Gastrocnemius medialis (tissue), 4 donors: Measurements from ENCODE around the gene GATA2. TPM values are rescaled to one million over a fixed set of nuclear protein-coding genes. Genes with fewer than 3 reads are reported as not detected.

Experiments used
- ATAC-seq, 2 donors: fragments of 150-250 bp; one replicate each; pipeline ENCODE4 v1.9.1; 2016
- DNase-seq, 2 donors: peaks; one replicate each; pipeline ENCODE4 v3.0.0-alpha.2; 2019
- H3K27ac ChIP-seq, 4 donors: fragments of 200-600 bp; sonication (generic); 1 replicate in 1 of 4; 2 replicates in 3 of 4; pipeline ENCODE4 v1.5.1; 2016 to 2018; ENCODE audit warnings: mild to moderate bottlenecking in 2 of 4, moderate library complexity in 1 of 4
- H3K27me3 ChIP-seq, 3 donors: fragments of 200-600 bp; sonication (generic) in 2 of 3; 1 replicate in 1 of 3; 2 replicates in 2 of 3; pipeline versions ENCODE4 v1.5.1 to v1.6.0; 2016 to 2019; ENCODE audit warnings: mild to moderate bottlenecking in 1 of 3, moderate library complexity in 1 of 3
- H3K36me3 ChIP-seq, 2 donors: fragments of 200-600 bp; sonication (generic) in 1 of 2; one replicate each; pipeline ENCODE4 v1.5.1; 2017 to 2018
- H3K4me1 ChIP-seq, 2 donors: fragments of 200-600 bp; sonication (generic) in 1 of 2; one replicate each; pipeline ENCODE4 v1.5.1; 2016 to 2017; ENCODE audit warnings: mild to moderate bottlenecking in 2 of 2
- H3K4me3 ChIP-seq, 4 donors: fragments of 200-600 bp; sonication (generic) in 3 of 4; 1 replicate in 1 of 4; 2 replicates in 3 of 4; pipeline ENCODE4 v1.5.1; 2016 to 2019; ENCODE audit warnings: mild to moderate bottlenecking in 2 of 4
- H3K9me3 ChIP-seq, 3 donors: fragments of 200-600 bp; sonication (generic) in 2 of 3; 1 replicate in 1 of 3; 2 replicates in 2 of 3; pipeline ENCODE4 v1.5.1; 2016 to 2019
- CTCF ChIP-seq, 5 experiments: fragments of 450-650 bp in 3 of 5; fragments of 200-600 bp in 2 of 5; sonication (generic) in 2 of 5; IDR thresholded peaks in 4 of 5; conservative IDR thresholded peaks in 1 of 5; 1 replicate in 4 of 5; 2 replicates in 1 of 5; pipeline ENCODE4 v1.5.1; 2016 to 2019; ENCODE audit warnings: antibody characterized with exemption in 5 of 5, mild to moderate bottlenecking in 3 of 5, moderate library complexity in 3 of 5
- POLR2A ChIP-seq, 2 donors: fragments of 450-650 bp; IDR thresholded peaks; one replicate each; pipeline ENCODE4 v1.6.1; 2017; ENCODE audit warnings: antibody characterized with exemption in 2 of 2, mild to moderate bottlenecking in 2 of 2, moderate library complexity in 2 of 2
- in situ Hi-C, 4 donors: fragments of 200-750 bp; cut with MboI; loops; one replicate each; pipeline versions ENCODE4 v1.15.0 to v1.8.0; 2017; ENCODE audit warnings: low sequenced_read_pairs in 4 of 4
- intact Hi-C: fragments of 100-400 bp; cut with DNase I; formaldehyde crosslinking; loops from one replicate; pipeline ENCODE4 v1.15.1; 2023; ENCODE audit warnings: low total_unique reads
- total RNA-seq, 4 donors: library from RNA; depleted of rRNA; stranded (reverse); fragments of >200 nt; gene quantifications; one replicate each; pipeline versions ENCODE4 v1.1.0 to v1.2.3, GENCODE V29; 2016

GATA2 gene
- total RNA-seq, 4 donors from 2014 or later: 9.0 to 14.4 (median 12.7) TPM

- no peaks in the 10 kb centered on the region for H3K36me3 ChIP-seq
- no peaks in the 10 kb centered on the region for H3K4me1 ChIP-seq
- H3K27me3 ChIP-seq: peaks cover 0 to 7% (median 0%) of the 10 kb centered on the region in 3 donors
- no peaks in the 10 kb centered on the region for H3K9me3 ChIP-seq
- no peak overlapping the region for H3K4me3 ChIP-seq
- H3K27ac ChIP-seq: no peak overlapping the region
- no peak for DNase-seq
- intact Hi-C loops (no loop called here), in situ Hi-C loops (no loop called here)
- TF ChIP-seq CTCF (IDR thresholded peaks at IDR 0.05 in 4 of 5, conservative IDR thresholded peaks at IDR 0.05 in 1 of 5) (no peak), POLR2A (IDR thresholded peaks at IDR 0.05) (no peak)
- no peak for ATAC-seq
Measured at GRCh38 chr3:128452678-128453275, 40.2 kb downstream of the GATA2 start.

DNA sequence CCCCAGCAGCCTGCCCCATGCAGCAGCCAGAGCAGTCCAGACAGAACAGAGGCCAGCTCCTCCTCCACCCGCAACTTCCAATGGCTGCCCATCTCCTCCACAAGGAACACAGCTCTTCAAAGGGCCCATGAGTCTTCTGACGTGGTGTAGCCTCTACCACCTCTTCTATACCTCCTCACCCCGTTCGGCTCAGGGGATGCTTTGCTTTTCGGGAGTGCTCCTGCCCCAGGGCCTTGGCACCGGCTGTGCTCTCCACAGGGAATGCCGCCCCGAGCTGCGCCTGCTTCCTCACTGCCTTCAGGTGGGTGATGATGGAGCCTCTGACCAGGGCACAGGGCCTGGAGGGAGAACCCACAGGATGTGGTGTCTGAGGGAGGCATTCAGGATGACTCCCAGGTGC is 40.9 kb downstream of the GATA2 start:
- peaks cover 0 to 7% (median 0%) of the 10 kb centered on the region in 3 donors for H3K27me3 ChIP-seq
- no peak for DNase-seq

DNA sequence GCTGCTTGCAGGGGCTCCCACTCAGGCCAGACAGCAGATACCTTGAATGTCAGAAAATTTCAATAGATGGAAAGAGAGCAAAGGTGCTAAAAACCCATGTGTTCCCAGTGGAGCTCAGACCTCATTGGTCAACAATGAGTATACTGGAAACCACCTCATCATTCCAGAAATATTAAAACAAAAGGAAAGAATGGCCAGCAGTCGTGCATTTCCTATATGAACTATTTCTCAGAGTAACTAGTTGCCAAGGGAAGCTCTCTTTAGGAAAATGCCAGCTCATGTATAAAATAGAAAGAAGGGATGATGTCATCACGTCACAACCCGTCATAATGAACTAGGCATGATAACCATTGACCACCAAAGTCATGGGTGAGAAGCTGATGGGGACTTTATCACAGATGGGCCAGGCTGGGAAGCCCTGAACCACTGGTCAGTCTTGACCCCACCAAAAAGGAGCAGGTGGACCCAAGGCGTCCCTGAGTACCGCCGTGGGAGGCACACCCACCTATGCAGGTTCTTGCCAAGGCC is 43.8 kb downstream of the GATA2 start:
- DNase-seq (no peak), ATAC-seq (no peak)
- intact Hi-C loops: no loop called here
- H3K27me3 ChIP-seq: no peaks in the 10 kb centered on the region
- H3K4me3 ChIP-seq: no peak overlapping the region
- H3K27ac ChIP-seq: no peak overlapping the region
- no peaks in the 10 kb centered on the region for H3K9me3 ChIP-seq
- in situ Hi-C loops: loop anchor here in 1 of 4 donors (25.0 kb wide), 1 partner anchor 138 kb away; no protein-coding TSS in a partner anchor
- H3K36me3 ChIP-seq: no peaks in the 10 kb centered on the region
- TF ChIP-seq POLR2A (IDR thresholded peaks at IDR 0.05) (no peak), CTCF (IDR thresholded peaks at IDR 0.05 in 4 of 5, conservative IDR thresholded peaks at IDR 0.05 in 1 of 5) (no peak)
- H3K4me1 ChIP-seq: no peaks in the 10 kb centered on the region

More for the DNA sequence above, 40.9 kb downstream of the GATA2 start:
- no peaks in the 10 kb centered on the region for H3K4me1 ChIP-seq
- in situ Hi-C loops (no loop called here), intact Hi-C loops (no loop called here)
- no peak overlapping the region for H3K4me3 ChIP-seq
- no peaks in the 10 kb centered on the region for H3K36me3 ChIP-seq
- no peak for ATAC-seq
- no peak for TF ChIP-seq POLR2A (IDR thresholded peaks at IDR 0.05)
- TF ChIP-seq CTCF (IDR thresholded peaks at IDR 0.05 in 4 of 5, conservative IDR thresholded peaks at IDR 0.05 in 1 of 5): no peak
- no peaks in the 10 kb centered on the region for H3K9me3 ChIP-seq
- H3K27ac ChIP-seq: no peak overlapping the region

DNA sequence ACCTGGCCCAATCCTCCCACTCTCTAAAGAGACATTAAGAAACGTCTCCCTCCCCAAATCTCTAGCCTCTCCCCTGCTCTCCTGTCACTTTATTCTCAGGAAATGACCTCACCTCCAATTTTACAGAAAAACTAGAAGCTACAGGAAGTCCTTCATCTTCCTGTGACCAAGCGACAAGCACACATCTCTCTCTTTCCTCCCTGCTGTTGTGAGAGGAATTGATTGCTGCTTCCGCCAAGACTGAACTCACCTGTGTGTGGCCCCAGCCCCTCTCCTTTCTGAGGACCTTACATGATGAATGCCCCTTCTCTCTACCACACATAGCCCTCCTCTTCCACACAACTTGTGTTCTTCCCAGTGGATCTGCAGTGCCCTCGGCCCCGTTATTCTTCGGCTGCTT is 44.5 kb downstream of the GATA2 start:
- in situ Hi-C loops: loop anchor here in 1 of 4 donors (25.0 kb wide), 1 partner anchor 139 kb away; no protein-coding TSS in a partner anchor
- no peak overlapping the region for H3K27ac ChIP-seq
- no peak for ATAC-seq

More for the DNA sequence above, 44.5 kb downstream of the GATA2 start:
- TF ChIP-seq POLR2A (IDR thresholded peaks at IDR 0.05) (no peak), CTCF (IDR thresholded peaks at IDR 0.05 in 4 of 5, conservative IDR thresholded peaks at IDR 0.05 in 1 of 5) (no peak)
- H3K36me3 ChIP-seq: no peaks in the 10 kb centered on the region
- DNase-seq: no peak
- no peak overlapping the region for H3K4me3 ChIP-seq
- no peaks in the 10 kb centered on the region for H3K9me3 ChIP-seq
- H3K4me1 ChIP-seq: no peaks in the 10 kb centered on the region
- no peaks in the 10 kb centered on the region for H3K27me3 ChIP-seq
- intact Hi-C loops: no loop called here
